HG03571 (cell line): ENCODE measurements around the gene PLXDC2.
"Not testable (repeated sequence)": the region's sequence is repeated elsewhere in the genome, so short reads cannot be mapped to it uniquely, and the experiment has no call there.

ENCODE experiments used
- ATAC-seq: cut with Tn5 transposase; IDR thresholded peaks from one replicate; pipeline ENCODE4 v1.9.1; 2021; ENCODE audit not compliant: unreplicated experiment

Gene PLXDC2

GRCh38 chr10:20029523-20029922, 213.3 kb downstream of the PLXDC2 start:
- no peak for ATAC-seq

- ATAC-seq: no peak
These were observed 217.2 kb downstream of the PLXDC2 start for GRCh38 chr10:20033476-20033875.

- ATAC-seq: no peak
These were observed 218.5 kb downstream of the PLXDC2 start for GRCh38 chr10:20034732-20035131.

- ATAC-seq: no peak
These were observed 223.8 kb downstream of the PLXDC2 start for GRCh38 chr10:20040012-20040411.

GRCh38 chr10:20041931-20042330, 225.7 kb downstream of the PLXDC2 start:
- no peak for ATAC-seq

- ATAC-seq: not testable (repeated sequence)
These were observed 228.9 kb downstream of the PLXDC2 start for GRCh38 chr10:20045100-20045499.

GRCh38 chr10:20048161-20048560, 231.9 kb downstream of the PLXDC2 start:
- no peak for ATAC-seq

- no peak for ATAC-seq
These were observed 241.9 kb downstream of the PLXDC2 start for GRCh38 chr10:20058135-20058534.

- no peak for ATAC-seq
These were observed 243.0 kb downstream of the PLXDC2 start for GRCh38 chr10:20059084-20059835.

GRCh38 chr10:20065814-20066213, 249.6 kb downstream of the PLXDC2 start:
- ATAC-seq: no peak

GRCh38 chr10:20073167-20073566, 256.9 kb downstream of the PLXDC2 start:
- no peak for ATAC-seq

- no peak for ATAC-seq
These were observed 259.5 kb downstream of the PLXDC2 start for GRCh38 chr10:20075713-20076112.

- ATAC-seq: no peak
These were observed 268.2 kb downstream of the PLXDC2 start for GRCh38 chr10:20084451-20084850.

GRCh38 chr10:20085115-20085514, 268.9 kb downstream of the PLXDC2 start:
- no peak for ATAC-seq

- no peak for ATAC-seq
These were observed 271.1 kb downstream of the PLXDC2 start for GRCh38 chr10:20087353-20087752.

GRCh38 chr10:20088061-20088701, 271.9 kb downstream of the PLXDC2 start:
- ATAC-seq: no peak

- no peak for ATAC-seq
These were observed 273.6 kb downstream of the PLXDC2 start for GRCh38 chr10:20089879-20090278.

GRCh38 chr10:20090831-20091230, 274.6 kb downstream of the PLXDC2 start:
- ATAC-seq: no peak

GRCh38 chr10:20091698-20092097, 275.5 kb downstream of the PLXDC2 start:
- no peak for ATAC-seq

- ATAC-seq: no peak
These were observed 277.4 kb downstream of the PLXDC2 start for GRCh38 chr10:20093600-20093999.

GRCh38 chr10:20094226-20094976, 278.2 kb downstream of the PLXDC2 start:
- no peak for ATAC-seq

- ATAC-seq: no peak
These were observed 283.9 kb downstream of the PLXDC2 start for GRCh38 chr10:20100171-20100570.
